DLD1 (cell line): ENCODE data around the gene RAD51B.

Experiments
- in situ Hi-C: cut with HindIII; loops from 2 replicates; pipeline ENCODE4 v1.10.0; 2017; ENCODE audit warnings: low sequenced_read_pairs

RAD51B gene

DNA sequence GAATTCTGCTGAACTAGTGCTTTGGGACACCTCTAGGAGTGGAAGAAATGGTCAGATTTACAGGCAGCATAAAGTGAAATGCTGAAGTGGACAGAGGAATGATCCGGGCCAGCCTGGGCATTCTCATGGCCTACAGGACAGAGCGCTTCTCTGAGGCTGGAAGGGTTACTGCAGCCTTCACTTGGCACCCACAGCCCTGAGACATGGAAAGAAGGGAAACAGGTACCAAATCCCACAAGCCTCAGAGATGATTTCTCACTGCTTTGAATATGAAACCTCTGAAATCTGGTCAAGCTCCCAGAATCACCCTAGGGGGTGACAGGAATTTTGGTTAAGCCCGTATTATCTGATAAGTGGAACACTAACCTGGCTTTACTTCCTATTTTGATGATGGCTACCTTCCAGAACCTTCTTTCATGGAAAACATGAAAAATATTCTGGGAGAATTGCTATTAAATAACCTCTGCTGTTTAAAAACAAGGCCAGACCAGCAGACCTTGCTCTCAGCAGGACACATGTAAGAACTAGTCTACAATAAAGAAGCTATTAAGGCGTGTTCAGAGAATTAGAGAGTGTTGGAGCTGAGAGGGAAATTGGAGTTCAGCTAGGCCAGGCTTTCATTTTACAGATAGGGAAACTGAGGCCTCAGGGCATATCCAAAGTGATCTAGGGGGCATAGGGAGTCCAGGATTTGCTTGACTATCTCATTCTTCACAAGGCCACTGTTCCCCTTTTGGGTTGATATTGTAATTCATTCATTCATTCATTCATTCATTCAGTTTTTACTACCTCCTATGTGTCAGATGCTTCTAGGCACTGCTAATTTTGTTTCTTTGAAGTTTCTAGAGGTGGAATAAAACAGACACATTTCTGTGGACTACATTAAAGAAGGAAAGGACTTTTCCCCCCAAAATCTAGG lies 691.8 kb downstream of the RAD51B start:
- in situ Hi-C loops = no loop called here

DNA sequence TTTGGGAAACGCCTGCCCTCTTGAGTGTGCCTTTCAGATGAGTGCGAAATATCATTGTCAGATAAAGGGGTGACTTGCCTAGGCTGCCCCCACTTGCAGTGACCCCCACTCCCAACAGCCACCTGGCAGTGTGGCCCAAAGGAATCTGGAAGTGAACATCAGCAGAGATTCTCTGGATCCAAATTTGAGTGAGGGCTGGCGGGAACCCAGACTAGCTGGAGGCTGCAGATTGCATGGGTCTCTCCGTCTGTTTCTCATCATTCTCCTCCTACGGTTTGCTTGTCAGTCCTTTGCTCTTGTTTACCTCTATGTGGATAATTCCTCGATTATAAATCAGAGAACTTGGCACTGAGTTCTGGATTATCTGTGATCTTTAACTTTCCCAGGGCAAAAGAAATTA lies 692.5 kb downstream of the RAD51B start:
- in situ Hi-C loops = no loop called here

DNA sequence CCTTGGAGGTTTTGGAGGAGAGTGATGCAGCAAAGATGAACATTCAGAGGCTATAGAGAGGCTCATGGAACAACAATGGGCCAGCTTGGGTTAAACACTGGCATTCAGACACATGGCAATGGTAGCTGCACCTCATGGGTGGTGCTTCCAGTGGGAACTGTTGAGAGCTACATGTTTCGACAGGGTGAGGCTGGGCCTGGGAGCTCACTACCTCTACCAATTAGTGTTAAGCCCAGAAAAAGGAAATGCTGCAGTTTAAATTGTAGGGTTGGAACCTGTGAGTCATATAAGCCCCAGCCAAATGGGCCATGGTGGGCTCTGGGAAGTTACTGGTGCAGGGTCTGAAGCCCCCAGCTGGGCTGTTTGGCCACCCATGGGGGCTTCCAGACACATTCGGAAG lies 693.6 kb downstream of the RAD51B start:
- in situ Hi-C loops = no loop called here

DNA sequence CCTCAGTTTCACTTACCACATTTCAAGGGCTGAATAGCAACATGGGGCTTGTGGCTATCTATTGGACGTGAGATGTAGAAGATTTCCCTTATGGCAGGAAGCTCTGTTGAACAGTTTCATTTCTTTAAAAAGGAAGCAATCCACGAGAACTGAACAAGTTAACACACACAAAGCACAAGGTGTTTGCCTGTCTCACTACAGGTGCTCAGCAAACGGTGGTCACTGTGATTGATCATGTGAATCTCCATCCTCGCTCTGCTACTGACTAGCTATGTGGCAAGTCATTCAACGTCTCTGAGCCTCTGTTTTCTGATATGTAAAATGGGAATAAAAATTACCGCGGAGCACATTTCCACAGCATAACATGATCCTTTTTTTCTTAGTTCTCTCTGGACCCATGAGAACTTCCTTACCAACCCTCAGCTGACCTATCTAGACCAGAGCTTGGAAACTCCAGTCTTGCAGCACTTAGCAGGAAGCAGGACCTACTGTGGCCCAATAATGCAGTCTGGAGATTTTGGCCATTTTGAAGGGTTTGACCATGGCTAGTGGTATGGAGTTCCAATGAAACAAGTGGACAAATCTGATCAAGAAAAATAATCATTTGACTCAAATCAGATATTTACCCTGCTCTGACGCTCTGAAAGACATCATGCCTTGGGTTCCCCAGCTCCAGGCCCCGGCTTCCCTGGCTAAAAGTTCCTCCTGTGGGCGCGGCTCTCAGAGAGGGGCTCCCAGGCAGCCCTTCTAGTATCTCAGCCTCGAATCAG lies 694.4 kb downstream of the RAD51B start:
- in situ Hi-C loops = no loop called here

DNA sequence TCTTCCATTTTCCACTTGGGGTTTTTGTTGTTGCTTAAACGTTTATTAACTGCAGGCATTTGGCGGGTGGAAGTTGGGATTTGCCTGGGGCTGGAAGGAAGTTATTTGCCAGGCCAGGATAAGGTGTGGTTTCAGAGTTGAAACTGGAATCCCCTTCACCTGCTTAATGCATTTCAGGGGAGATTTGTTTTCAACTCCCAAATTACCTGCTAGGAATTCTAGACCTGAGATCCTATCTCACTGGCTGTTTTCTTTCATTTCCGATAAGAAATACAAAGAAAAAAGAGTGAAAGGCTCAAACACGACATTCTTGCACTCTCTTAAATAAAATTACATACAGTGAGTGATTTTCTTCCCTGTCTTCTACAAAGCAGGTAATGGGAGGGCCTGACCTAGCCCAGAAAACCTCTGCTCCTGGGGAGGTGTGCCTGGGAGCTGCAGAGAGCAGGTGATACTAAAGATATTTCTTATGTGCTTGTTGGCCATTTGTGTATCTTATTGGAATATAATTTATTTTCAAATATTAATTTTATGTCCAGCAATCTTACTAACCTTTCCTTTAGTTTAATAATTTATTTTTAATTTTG lies 695.1 kb downstream of the RAD51B start:
- in situ Hi-C loops = no loop called here

DNA sequence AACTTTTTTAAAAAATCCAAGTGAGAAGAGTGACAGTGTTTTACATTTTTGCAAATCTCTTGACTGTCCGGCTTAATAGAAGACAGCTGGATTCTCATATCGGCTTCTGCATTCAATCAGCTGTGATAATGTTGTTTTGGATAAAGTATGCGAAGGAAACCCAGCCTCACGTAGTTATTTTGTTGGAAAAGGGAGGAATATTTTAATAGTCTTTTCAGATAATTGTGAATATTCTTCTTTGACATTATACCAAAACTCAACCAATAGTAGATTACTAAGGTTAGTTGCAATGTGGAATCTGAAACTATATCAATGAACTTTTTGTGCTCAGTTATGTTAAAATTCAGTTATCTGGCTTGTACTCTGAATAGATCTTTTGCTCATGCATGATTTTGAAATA lies 696.8 kb downstream of the RAD51B start:
- in situ Hi-C loops = no loop called here

DNA sequence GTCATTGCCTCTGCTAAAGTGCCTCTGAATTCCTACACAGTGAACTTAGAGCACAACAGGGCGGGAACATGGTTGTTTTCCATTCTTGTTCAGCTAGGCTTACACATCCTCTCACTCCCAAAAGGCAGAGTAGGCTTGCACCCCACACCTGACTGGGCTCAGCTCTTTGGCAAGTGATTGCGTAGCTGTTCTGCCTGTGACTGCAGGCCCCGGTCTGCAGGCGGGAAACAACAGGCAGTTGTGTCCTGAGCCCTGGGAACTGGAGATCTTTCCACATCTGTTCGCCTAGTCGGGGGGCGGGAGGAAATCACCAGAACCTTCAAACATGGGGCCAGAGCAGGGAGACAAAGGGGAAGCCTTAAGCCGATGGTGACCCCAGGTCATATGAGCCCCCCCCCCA lies 698.6 kb downstream of the RAD51B start:
- in situ Hi-C loops = no loop called here

DNA sequence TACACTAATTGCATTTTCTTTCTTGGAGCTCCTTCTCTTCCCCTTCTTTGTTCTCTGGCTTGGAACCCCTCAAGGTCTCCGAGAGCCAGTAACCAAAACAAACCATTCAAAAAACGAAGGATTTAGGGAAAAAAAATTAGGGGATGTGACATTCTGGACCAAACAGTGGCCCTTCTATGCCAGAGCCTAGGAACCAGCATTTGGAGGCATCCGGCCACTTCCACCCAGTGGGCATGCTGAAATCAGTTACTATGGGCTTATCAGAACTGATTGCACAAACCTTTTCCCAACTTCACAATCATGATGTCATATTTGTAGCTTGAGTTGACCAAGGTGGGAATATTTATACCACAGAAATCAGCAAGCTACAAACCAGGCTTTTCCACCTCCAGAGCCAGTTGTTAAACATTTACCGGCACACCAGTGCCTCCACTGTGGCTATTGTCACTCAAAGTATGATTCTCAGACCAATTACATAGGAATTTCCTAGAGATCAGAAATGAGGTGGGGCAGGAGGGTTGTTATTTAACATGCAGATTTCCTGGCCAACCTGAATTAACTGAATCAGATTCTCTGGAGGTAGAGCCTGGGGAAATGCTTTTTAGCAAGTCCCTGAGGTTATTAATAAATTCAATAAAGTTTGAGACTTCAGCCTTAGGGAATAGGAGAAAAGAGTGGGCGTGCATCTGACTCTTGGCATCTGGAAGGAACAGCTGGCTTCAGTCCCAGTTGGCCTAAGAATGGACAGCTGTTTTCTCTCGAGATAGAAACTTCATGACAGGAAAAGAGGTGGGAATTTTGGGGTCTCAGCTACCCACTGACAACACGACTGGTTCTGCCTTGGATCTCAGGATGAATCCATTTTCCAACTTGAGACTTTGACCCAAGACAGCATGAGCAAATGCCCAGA lies 699.4 kb downstream of the RAD51B start:
- in situ Hi-C loops = no loop called here

DNA sequence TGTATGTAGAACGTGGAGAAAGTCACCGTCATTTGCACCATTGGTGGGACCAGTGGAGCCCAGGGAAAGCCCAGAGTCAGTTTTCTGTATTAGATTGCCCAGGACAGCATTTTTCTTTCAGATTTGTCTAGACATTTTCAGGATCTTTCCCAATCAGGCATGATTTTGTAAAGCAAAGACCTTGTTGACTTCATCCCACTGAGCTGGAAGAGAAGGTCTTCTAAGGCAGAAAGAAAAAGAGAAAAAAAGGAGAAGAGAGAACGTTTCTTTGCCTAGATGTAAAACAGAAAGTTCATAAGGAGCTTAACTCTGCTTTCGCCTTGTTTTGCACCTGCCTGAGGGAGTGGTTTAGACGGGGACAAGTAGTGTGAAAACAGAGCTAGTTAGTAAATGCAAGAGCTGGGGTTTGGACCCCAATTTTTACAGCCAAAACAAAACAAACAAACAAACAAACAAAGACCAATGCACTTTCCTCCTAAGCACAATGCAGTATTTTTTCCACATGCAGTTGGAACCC lies 700.1 kb downstream of the RAD51B start:
- in situ Hi-C loops = no loop called here

DNA sequence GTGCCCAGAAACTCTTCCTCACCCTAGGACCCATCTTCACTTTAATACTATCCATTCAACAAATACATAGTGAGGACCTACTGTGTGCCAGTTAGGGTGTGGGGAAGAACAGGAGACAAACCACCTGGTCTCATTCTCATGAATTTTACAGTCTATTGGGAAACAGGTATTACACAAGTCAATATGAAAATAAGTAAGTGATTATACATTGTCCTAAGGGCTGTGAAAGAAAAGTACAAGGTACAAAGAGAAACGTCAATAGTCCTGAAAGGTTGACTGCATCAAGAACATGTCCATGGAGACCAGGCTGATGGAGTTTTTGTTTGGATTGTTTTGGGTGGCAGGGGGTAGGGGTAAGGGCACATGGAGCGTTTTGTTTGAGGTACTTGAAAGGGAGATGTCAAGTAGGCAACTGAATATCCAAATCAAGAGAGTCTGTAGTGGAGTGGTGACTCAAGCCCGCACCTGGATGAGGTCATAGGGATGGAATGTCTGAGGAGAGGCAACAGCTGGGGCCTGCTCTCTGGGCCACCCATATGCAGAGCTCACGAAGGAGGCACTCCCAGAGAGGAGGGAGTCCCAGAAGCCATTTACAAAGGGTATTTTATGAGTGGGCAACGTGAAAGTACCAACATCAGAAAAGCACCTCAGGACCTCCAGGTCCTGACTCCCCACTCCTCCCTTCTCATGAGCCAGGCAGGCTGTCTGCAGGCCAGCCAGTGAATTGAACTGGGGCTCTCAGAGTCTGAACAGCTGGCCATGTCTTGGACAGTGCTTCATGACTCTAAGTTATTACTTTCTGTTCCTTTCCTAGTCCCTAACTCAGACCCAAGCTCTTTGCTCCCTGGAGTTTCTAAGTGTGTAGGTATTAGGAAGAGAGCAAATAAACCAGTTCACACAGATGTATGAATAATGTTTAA lies 701.3 kb downstream of the RAD51B start:
- in situ Hi-C loops = no loop called here

DNA sequence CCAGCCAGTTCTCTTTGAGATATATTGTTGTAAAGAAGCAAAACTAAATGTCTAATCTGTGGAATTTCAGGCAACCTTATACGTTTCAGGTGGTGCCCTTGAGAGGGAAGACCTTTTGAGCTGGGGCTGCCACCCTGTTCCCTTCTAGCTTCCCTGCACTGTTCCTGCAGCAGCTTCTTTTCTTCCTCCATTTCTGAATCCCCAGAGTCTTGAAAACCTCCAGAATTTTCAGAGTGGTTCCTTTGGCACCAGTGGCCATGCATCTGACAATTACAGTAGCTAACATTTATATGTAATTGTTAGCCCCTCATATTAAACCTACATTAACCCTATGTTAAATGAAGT lies 702.0 kb downstream of the RAD51B start:
- in situ Hi-C loops = no loop called here

DNA sequence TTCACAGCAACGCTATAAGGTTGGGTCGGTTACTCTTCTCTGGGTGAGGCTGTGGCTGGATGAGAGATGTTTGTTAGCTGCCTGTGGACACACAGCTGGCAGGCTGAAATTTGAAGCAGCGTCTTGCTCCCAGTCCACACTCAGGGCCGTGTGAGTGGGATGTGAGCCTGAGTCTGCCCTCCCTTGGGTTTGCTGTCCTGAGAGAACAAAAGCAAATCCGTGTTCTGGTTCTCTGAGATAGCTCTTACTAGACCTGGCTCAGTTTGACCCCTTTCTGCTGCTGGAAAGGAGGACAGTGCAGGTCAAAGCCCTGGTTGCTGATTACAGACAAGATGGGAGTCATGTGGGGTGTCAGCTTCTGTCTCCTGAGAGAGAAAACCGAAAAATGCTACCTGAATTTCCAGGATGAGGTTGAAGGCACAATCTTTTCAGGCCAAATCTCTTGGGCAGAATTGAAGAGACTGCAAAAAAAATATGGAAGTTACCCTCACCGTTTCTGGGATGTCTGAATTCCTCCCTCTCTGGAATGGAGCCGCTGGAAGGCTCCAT lies 702.5 kb downstream of the RAD51B start:
- in situ Hi-C loops = no loop called here

DNA sequence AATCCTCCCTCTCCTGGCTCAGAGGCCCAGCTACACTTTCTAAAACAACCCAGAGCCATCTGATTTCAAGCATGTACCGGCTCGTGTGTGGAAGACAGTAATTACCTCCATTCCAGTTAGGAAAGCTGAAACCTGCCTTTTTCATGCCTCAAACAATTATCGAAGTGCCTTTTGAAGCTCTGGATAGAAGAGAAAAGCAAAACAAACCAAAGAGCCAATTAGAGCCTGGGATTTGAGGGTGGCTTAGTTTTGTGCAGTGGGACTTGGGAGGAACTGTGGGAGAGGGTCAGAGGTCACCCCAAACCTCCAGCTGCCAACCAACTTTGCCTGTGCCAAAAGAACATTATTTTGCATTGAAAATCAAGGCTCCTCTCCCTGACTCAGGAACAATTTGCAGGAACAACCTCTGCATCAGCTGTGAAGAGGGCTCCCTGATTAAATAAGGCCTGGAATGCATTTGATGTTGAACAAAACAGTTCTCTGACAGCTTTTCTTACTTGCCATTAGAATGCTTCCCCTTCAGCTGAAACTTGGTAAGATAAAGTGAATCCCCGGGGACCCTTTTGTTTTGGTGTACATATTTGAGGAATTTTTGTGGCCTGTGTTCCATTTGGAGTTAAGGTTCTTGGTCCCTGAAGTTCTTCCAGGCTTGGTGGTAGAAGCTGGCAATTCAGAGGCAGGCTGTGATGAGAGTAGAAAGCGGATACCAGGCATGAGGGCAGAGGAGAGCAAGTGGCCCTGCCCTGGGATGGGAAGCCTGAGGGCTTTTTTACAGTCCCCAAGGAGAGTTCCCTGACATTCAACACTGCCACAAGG lies 703.1 kb downstream of the RAD51B start:
- in situ Hi-C loops = no loop called here

DNA sequence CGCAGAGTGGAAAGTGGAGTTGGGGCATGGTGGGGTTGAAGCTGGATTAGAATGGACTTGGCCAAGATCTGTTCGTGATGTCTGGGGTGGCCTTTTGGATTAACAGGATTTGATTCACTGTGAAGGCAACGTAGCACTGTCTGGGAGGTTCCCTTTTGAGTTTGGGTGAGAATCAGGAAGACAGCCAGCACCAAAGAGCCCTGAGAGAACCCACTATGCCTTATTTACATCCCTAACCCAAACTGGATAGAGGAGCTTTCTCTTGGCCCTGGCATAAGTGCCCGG lies 703.7 kb downstream of the RAD51B start:
- in situ Hi-C loops = no loop called here

DNA sequence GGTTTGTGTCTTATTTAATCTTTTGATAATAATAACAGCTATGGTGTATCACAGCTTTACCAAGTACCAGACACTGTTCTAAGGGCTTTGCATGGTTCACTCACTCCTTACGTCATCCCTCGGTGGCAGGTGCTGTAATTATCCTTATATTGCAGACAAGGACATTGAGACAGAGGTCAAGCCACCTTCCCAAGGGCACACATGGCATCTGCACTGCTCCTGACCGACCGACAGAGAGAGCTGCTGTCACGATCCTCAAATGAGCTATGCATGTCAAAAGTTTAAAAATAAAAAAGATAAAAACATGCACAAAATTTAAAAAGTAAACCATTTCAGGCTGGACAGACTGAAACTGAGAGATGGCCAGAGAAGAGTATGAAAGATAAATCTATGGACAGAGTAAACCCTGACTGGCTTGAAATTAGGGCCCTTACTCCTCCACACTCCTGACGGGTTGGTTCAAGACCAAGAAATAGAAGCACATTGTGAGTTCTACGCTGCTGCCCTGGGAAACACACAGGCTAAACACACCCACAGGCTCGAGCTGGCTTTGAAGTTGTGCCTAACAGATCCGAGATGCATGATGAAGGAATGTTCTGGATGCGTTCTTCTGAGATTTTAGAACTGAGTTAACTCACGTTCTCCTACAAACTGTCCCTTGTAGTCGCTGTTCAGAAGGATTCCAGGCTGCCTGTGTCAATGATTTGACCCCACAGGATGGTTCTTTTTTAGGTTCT lies 704.6 kb downstream of the RAD51B start:
- in situ Hi-C loops = no loop called here

DNA sequence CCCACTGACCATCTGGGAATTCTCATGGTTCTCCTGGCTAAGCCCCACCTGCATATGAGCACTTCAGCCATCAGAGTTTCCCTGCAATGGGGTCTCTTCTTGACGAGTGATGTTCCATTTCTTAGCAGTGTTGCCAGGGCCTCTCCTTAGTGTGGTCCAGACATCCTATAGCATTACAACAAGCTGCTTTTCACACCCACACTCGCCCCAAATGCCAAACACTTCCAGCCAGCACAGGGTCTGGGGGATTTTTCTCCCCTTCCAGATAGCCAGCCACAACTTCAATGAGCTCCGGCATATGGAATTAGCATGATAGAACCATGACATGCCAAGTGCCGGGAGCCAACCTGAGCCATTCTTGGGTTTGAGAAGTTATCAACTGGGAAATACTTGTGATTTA lies 705.9 kb downstream of the RAD51B start:
- in situ Hi-C loops = no loop called here

DNA sequence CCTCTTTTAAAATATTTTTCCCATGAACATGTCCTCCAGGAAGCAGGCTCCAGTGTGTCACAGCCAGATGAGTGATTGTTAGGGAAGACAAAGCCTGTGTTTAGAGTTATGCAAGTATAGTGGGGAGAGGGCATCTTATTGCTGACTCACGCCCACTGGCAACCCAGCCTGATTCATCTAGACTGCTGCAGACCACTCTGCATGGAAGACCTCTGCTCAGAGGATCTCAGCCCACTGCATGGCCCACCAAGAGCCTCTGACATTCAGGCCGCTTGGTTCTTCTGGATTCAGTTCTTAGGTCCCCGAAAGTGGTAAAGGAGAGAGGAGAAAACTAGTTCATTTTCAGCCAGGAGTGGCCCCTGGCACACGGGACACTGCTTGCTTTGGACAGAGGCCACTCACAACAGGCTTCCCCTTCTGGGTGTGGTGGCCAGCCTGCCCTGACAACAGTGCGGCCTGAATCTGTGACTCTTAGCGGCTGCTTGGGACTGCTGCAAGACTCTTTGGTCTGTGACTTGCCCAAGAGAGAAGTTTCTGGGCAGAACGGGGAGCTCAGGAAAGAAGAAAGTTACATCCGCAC lies 707.0 kb downstream of the RAD51B start:
- in situ Hi-C loops = no loop called here
